MM.1S (cell line): ENCODE measurements around the gene SDF4.

Experiments used
- DNase-seq: peaks from one replicate; pipeline ENCODE4 v3.0.0-alpha.2; 2015
- H2AFZ ChIP-seq: fragments of 300-600 bp; sonication (generic); 2 replicates; pipeline ENCODE4 v1.6.0; 2016; ENCODE audit warnings: antibody characterized with exemption, low read length
- H3F3A ChIP-seq: fragments of 300-600 bp; sonication (generic); 2 replicates; pipeline ENCODE4 v1.6.1; 2016; ENCODE audit warnings: mild to moderate bottlenecking, antibody characterized with exemption, low read length, moderate library complexity, mixed read lengths; ENCODE audit not compliant: insufficient read depth
- H3K27ac ChIP-seq: fragments of 300-600 bp; sonication (generic); 2 replicates; pipeline ENCODE4 v1.5.1; 2016; ENCODE audit warnings: mild to moderate bottlenecking, low read length
- H3K27me3 ChIP-seq: fragments of 300-600 bp; sonication (generic); replicated peaks from 2 replicates; pipeline ENCODE4 v1.6.0; 2016; ENCODE audit warnings: low read length; ENCODE audit not compliant: insufficient read depth
- H3K36me3 ChIP-seq: fragments of 300-600 bp; sonication (generic); replicated peaks from 2 replicates; pipeline ENCODE4 v1.6.1; 2016; ENCODE audit warnings: mild to moderate bottlenecking, low read length, mixed read lengths; ENCODE audit not compliant: insufficient read depth
- H3K4me1 ChIP-seq: fragments of 300-600 bp; sonication (generic); 2 replicates; pipeline ENCODE4 v1.6.1; 2016; ENCODE audit warnings: low read length, mixed read lengths
- H3K4me2 ChIP-seq: fragments of 300-600 bp; sonication (generic); 2 replicates; pipeline ENCODE4 v1.6.0; 2016; ENCODE audit warnings: low read depth, low read length
- H3K4me3 ChIP-seq: fragments of 300-600 bp; sonication (generic); 2 replicates; pipeline ENCODE4 v1.5.1; 2016; ENCODE audit warnings: low read length, mixed read lengths
- H3K79me2 ChIP-seq: fragments of 300-600 bp; sonication (generic); 2 replicates; pipeline ENCODE4 v1.6.1; 2016; ENCODE audit warnings: mixed run types, low read length, mixed read lengths
- H3K9ac ChIP-seq: fragments of 300-600 bp; sonication (generic); 2 replicates; pipeline ENCODE4 v1.6.1; 2016; ENCODE audit warnings: low read length, mixed read lengths
- H3K9me2 ChIP-seq: fragments of 300-600 bp; sonication (generic); replicated peaks from 2 replicates; pipeline ENCODE4 v1.6.1; 2016; ENCODE audit warnings: mild to moderate bottlenecking, low read length, mixed read lengths; ENCODE audit not compliant: insufficient read depth
- H3K9me3 ChIP-seq: fragments of 300-600 bp; sonication (generic); replicated peaks from 2 replicates; pipeline ENCODE4 v1.6.1; 2016; ENCODE audit warnings: mild to moderate bottlenecking, low read length, mixed read lengths; ENCODE audit not compliant: insufficient read depth
- H4K20me1 ChIP-seq: fragments of 300-600 bp; sonication (generic); 2 replicates; pipeline ENCODE4 v1.6.1; 2016; ENCODE audit warnings: mild to moderate bottlenecking, low read length, moderate library complexity, mixed read lengths; ENCODE audit not compliant: insufficient read depth
- CTCF ChIP-seq: fragments of 300-600 bp; sonication (generic); IDR thresholded peaks from 2 replicates; pipeline ENCODE4 v1.5.1; 2016; ENCODE audit warnings: antibody characterized with exemption, low read length, mixed read lengths
- EZH2 ChIP-seq: fragments of 300-600 bp; sonication (generic); optimal IDR thresholded peaks from 2 replicates; pipeline ENCODE3; 2017; ENCODE audit warnings: low read depth, mild to moderate bottlenecking, antibody characterized with exemption, low read length, mixed read lengths
- EZH2phosphoT487 ChIP-seq: fragments of 300-600 bp; sonication (generic); IDR thresholded peaks from 2 replicates; pipeline ENCODE4 v1.6.1; 2018; ENCODE audit warnings: antibody characterized with exemption, low read length

Gene SDF4

GRCh38 chr1:1218524-1219200 is 13.1 kb downstream of the SDF4 start:
- H3K4me2 ChIP-seq = no peak overlapping the region
- peaks cover 7% of the 10 kb centered on the region for H3K36me3 ChIP-seq
- DNase-seq = no peak
- H3K4me3 ChIP-seq = no peak overlapping the region
- no peaks in the 10 kb centered on the region for H4K20me1 ChIP-seq
- H3K4me1 ChIP-seq = no peaks in the 10 kb centered on the region
- H3K9ac ChIP-seq = no peak overlapping the region
- 0 out of 2 replicates have a peak, but pooled peaks cover 2% of the 10 kb centered on the region for H3F3A ChIP-seq
- H3K9me3 ChIP-seq = no peaks in the 10 kb centered on the region
- no peak for TF ChIP-seq CTCF
- no peaks in the 10 kb centered on the region for H3K9me2 ChIP-seq
- H2AFZ ChIP-seq = no peak overlapping the region
- no peak overlapping the region for H3K27ac ChIP-seq
- no peaks in the 10 kb centered on the region for H3K79me2 ChIP-seq
- no peaks in the 10 kb centered on the region; the same call in 1 of the 2 replicates for H3K27me3 ChIP-seq

- peaks cover 2% of the 10 kb centered on the region; the same call in 1 of the 2 replicates for H3K36me3 ChIP-seq
- H3K4me1 ChIP-seq = no peaks in the 10 kb centered on the region
- H3K4me2 ChIP-seq = no peak overlapping the region
- H3K4me3 ChIP-seq = no peak overlapping the region
- no peak overlapping the region for H3K27ac ChIP-seq
- no peaks in the 10 kb centered on the region for H4K20me1 ChIP-seq
- TF ChIP-seq EZH2 (no peak), EZH2phosphoT487 (no peak), CTCF (no peak)
- no peak overlapping the region for H2AFZ ChIP-seq
- no peaks in the 10 kb centered on the region for H3K9me2 ChIP-seq
- DNase-seq = no peak
- H3K9me3 ChIP-seq = no peaks in the 10 kb centered on the region
- no peak overlapping the region for H3K9ac ChIP-seq
- 0 out of 2 replicates have a peak, but pooled peaks cover 2% of the 10 kb centered on the region for H3F3A ChIP-seq
- H3K79me2 ChIP-seq = no peaks in the 10 kb centered on the region
- peaks cover 3% of the 10 kb centered on the region; the same call in 1 of the 2 replicates for H3K27me3 ChIP-seq
Observed at GRCh38 chr1:1217621-1218523, 13.9 kb downstream of the SDF4 start.

GRCh38 chr1:1216770-1217620 is 14.8 kb downstream of the SDF4 start:
- no peak for DNase-seq
- TF ChIP-seq EZH2phosphoT487 = no peak
- TF ChIP-seq CTCF = no peak
- no peak for TF ChIP-seq EZH2
- Histone ChIP-seq H3K9me2 (no peaks in the 10 kb centered on the region), H3K9me3 (no peaks in the 10 kb centered on the region), H3F3A (0 out of 2 replicates have a peak, but pooled peaks cover 2% of the 10 kb centered on the region), H3K27ac (no peak overlapping the region), H3K9ac (no peak overlapping the region), H3K27me3 (peaks cover 6% of the 10 kb centered on the region), H2AFZ (no peak overlapping the region), H3K79me2 (no peaks in the 10 kb centered on the region), H4K20me1 (no peaks in the 10 kb centered on the region), H3K4me3 (no peak overlapping the region), H3K4me2 (no peak overlapping the region), H3K36me3 (no peaks in the 10 kb centered on the region), H3K4me1 (no peaks in the 10 kb centered on the region)
